NCI-H748 (cell line): ENCODE results near the gene LRRC43.
A peak's percentile ranks its signal among the peaks of the same experiment; 100 is the strongest.

Source experiments
- DNase-seq: peaks from one replicate; lab custom pipeline; 2025; ENCODE audit not compliant: unreplicated experiment; lab: John Stamatoyannopoulos, UW

The LRRC43 gene

GRCh38 chr12:122182887-122183587 is at the start of gene LRRC43:
Gene LRRC43, plus strand, starts transcription at chr12:122183123. Its CDS starts 22 bp downstream, at chr12:122183145.
- peak; percentile 87 for DNase-seq

GRCh38 chr12:122133192-122133950 is 49.6 kb upstream of the LRRC43 start:
- no peak for DNase-seq

GRCh38 chr12:122135437-122136031 is 47.4 kb upstream of the LRRC43 start:
- no peak for DNase-seq

GRCh38 chr12:122137229-122137628 is 45.7 kb upstream of the LRRC43 start:
- DNase-seq = no peak

GRCh38 chr12:122137681-122138080 is 45.2 kb upstream of the LRRC43 start:
- peak; percentile 42 for DNase-seq

- no peak for DNase-seq
Measured at GRCh38 chr12:122138181-122138580, 44.7 kb upstream of the LRRC43 start.

- no peak for DNase-seq
Measured at GRCh38 chr12:122138616-122139015, 44.3 kb upstream of the LRRC43 start.

- DNase-seq = no peak
Measured at GRCh38 chr12:122139266-122139665, 43.7 kb upstream of the LRRC43 start.

GRCh38 chr12:122139941-122140340 is 43.0 kb upstream of the LRRC43 start:
- DNase-seq = no peak

- no peak for DNase-seq
Measured at GRCh38 chr12:122140467-122141257, 42.3 kb upstream of the LRRC43 start.

GRCh38 chr12:122141911-122142725 is 40.8 kb upstream of the LRRC43 start:
- DNase-seq = no peak

GRCh38 chr12:122142857-122143256 is 40.1 kb upstream of the LRRC43 start:
- DNase-seq = no peak

- DNase-seq = no peak
Measured at GRCh38 chr12:122144885-122145284, 38.0 kb upstream of the LRRC43 start.

GRCh38 chr12:122145505-122146330 is 37.2 kb upstream of the LRRC43 start:
- no peak for DNase-seq

- DNase-seq = no peak
Measured at GRCh38 chr12:122147514-122148290, 35.2 kb upstream of the LRRC43 start.

- no peak for DNase-seq
Measured at GRCh38 chr12:122148657-122149056, 34.3 kb upstream of the LRRC43 start.

- DNase-seq = no peak
Measured at GRCh38 chr12:122150127-122150681, 32.7 kb upstream of the LRRC43 start.

GRCh38 chr12:122152754-122153153 is 30.2 kb upstream of the LRRC43 start:
- DNase-seq = no peak
